Measurements from ENCODE around the gene HID1. TPM values are rescaled to one million over a fixed set of nuclear protein-coding genes. Genes with fewer than 3 reads are reported as not detected.

HID1 gene, protein sequence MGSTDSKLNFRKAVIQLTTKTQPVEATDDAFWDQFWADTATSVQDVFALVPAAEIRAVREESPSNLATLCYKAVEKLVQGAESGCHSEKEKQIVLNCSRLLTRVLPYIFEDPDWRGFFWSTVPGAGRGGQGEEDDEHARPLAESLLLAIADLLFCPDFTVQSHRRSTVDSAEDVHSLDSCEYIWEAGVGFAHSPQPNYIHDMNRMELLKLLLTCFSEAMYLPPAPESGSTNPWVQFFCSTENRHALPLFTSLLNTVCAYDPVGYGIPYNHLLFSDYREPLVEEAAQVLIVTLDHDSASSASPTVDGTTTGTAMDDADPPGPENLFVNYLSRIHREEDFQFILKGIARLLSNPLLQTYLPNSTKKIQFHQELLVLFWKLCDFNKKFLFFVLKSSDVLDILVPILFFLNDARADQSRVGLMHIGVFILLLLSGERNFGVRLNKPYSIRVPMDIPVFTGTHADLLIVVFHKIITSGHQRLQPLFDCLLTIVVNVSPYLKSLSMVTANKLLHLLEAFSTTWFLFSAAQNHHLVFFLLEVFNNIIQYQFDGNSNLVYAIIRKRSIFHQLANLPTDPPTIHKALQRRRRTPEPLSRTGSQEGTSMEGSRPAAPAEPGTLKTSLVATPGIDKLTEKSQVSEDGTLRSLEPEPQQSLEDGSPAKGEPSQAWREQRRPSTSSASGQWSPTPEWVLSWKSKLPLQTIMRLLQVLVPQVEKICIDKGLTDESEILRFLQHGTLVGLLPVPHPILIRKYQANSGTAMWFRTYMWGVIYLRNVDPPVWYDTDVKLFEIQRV
- total RNA-seq = 1 to 10 TPM; 1.7 to 6.3 (median 2.6) TPM

DNA sequence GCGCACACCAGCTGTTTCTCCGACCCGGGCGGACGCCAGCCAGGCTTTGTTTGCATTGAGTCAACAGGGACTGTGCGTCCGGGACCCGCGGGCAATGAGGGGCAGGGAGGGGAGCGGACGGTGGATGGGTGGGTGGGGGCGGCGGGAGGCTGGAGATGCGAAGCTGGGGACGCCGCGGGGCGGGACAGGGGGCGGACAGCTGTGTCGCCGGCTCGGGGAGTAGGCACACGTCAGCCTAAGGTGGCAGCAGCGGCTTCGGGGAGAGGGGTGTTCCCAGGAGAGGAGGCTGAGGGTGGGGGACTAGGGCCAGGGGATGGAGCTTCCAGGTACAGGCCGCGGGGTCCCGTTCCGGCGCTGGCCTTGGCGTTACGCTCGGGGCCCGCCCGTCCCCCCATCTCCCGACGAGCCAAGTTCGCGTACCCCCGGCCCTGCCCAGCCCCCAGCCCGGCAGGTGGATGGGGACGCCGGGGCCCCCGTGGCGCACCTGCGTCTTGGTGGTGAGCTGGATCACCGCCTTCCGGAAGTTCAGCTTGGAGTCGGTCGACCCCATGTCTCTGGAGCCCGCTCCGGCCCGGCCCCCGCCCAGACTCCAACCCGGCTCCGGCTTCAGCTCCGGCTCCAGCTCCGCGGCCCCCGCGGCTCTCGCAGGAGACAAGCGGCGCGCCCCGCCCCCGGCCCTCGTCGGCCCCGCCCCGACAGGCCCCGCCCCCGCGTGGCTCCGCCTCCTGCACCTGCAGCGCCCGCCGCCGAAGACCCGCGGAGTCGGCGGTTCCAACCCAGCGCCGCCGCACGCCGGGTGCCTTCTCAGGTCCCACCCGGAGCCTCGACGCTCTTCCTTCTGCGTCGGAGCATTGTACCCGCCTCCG lies at the start of gene HID1:
Gene HID1 (minus strand): TSS at position 653 of the 866 bp plus-strand sequence. CDS start 103 bp downstream, at position 550.
- Histone ChIP-seq H3K27me3 (peaks cover 0 to 61% (median 1%) of the 10 kb centered on the region in 4 donors), H3K36me3 (no peaks in the 10 kb centered on the region), H3K4me3 (peak within 1 kb of the TSS; percentile 52 to 87 (median 64)), H3K4me1 (peaks cover 17 to 53% (median 22%) of the 10 kb centered on the region in 3 donors), H3K27ac (peak within 1 kb of the TSS; percentile 40 to 78 (median 60)), H3K9me3 (no peaks in the 10 kb centered on the region)
- DNase-seq = no peak
- 1 to 2% methylated on average over 9 to 13 of the region's 95 CpGs for WGBS, 2 donors
- TF ChIP-seq POLR2A (IDR thresholded peaks at IDR 0.05) = peak in 1 of 4 donors; percentile 29
- TF ChIP-seq, protein P1, sequence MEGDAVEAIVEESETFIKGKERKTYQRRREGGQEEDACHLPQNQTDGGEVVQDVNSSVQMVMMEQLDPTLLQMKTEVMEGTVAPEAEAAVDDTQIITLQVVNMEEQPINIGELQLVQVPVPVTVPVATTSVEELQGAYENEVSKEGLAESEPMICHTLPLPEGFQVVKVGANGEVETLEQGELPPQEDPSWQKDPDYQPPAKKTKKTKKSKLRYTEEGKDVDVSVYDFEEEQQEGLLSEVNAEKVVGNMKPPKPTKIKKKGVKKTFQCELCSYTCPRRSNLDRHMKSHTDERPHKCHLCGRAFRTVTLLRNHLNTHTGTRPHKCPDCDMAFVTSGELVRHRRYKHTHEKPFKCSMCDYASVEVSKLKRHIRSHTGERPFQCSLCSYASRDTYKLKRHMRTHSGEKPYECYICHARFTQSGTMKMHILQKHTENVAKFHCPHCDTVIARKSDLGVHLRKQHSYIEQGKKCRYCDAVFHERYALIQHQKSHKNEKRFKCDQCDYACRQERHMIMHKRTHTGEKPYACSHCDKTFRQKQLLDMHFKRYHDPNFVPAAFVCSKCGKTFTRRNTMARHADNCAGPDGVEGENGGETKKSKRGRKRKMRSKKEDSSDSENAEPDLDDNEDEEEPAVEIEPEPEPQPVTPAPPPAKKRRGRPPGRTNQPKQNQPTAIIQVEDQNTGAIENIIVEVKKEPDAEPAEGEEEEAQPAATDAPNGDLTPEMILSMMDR (IDR thresholded peaks at IDR 0.05) = no peak
- intact Hi-C loops (cut with DNase I) = no loop called here

DNA sequence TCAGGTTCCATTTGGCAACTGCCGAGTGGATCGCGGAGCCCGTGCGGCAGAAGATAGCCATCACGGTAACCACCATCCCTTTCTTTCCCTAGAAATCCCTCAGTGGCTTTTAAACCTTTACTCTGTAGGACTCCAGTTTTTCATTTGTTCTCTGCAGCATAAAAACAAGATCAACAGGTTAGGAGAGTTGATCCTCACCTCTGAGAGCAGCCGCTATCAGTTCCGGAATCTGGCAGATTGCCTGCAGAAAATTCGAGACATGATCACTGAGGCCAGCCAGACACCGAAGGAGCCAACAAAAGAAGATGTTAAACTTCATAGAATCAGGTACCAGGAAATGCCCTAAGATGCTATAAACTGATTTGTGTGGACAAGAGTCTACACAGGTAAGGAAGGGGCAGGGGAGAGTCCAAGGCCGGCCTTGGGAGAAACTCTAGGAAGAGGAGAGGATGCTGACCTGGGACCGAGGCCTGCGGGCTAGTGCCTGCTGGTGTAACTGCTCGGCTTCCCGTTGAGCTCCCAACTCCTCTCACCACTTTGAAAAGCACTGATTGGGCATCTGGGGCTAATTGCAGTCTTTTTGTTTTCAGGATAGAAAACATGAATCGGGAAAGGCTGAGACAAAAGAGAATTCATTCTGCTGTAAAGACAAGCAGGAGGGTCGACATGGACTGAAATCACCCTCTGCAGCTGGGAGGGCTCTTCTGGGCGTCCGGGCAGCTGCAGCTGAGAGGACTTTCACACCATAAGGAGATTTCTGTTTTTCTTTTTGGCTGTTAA lies 48.0 kb upstream of the HID1 start:
- TF ChIP-seq POLR2A (IDR thresholded peaks at IDR 0.05) = no peak
- TF ChIP-seq, protein P1 (IDR thresholded peaks at IDR 0.05) = no peak
- intact Hi-C loops (cut with DNase I) = no loop called here
- Histone ChIP-seq H3K36me3 (peaks cover 8 to 76% (median 21%) of the 10 kb centered on the region in 3 donors), H3K27ac (no peak overlapping the region), H3K27me3 (no peaks in the 10 kb centered on the region), H3K4me3 (no peak overlapping the region), H3K4me1 (peaks cover 0 to 17% (median under 1%) of the 10 kb centered on the region in 3 donors), H3K9me3 (no peaks in the 10 kb centered on the region)
- 87 to 90% methylated on average over 18 to 19 of the region's 19 CpGs for WGBS, 2 donors
- no peak for DNase-seq

DNA sequence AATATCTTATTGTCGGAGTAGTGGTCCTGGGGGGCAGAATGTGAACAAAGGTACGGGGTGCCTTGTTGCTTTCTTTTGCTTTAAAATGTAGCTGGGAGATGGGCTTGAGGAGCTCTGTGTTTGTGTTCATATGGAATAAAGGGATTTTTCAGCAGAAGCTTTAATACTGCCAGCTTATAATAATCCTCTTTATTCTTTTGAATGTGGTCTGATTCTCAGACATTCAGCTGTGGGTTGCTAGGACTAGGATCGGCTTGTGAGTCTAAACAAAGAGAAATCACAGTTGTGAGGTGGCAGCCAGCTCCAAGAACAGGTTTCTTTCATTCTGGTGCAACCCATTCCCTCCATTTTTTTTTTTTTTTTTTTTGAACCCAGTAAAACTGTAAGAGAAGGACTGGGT lies 47.2 kb upstream of the HID1 start:
- WGBS, 2 donors = 86 to 89% methylated on average over 3 of the region's 3 CpGs
- DNase-seq = no peak
- no peak overlapping the region for H3K4me3 ChIP-seq
- intact Hi-C loops (cut with DNase I) = no loop called here
- H3K36me3 ChIP-seq = peaks cover 8 to 76% (median 21%) of the 10 kb centered on the region in 3 donors
- no peak for TF ChIP-seq POLR2A (IDR thresholded peaks at IDR 0.05)
- TF ChIP-seq, protein P1 (IDR thresholded peaks at IDR 0.05) = no peak
- no peak overlapping the region for H3K27ac ChIP-seq
- H3K4me1 ChIP-seq = peaks cover 0 to 17% (median 0%) of the 10 kb centered on the region in 3 donors
- H3K27me3 ChIP-seq = no peaks in the 10 kb centered on the region
- H3K9me3 ChIP-seq = no peaks in the 10 kb centered on the region

- 86 to 90% methylated on average over 5 of the region's 5 CpGs for WGBS, 2 donors
- DNase-seq = no peak
- Histone ChIP-seq H3K4me1 (peaks cover 0 to 21% (median 0%) of the 10 kb centered on the region in 3 donors), H3K27me3 (no peaks in the 10 kb centered on the region), H3K9me3 (no peaks in the 10 kb centered on the region), H3K36me3 (peaks cover 8 to 76% (median 21%) of the 10 kb centered on the region in 3 donors), H3K4me3 (no peak overlapping the region), H3K27ac (no peak overlapping the region)
- TF ChIP-seq, protein P1 (IDR thresholded peaks at IDR 0.05) = no peak
- TF ChIP-seq POLR2A (IDR thresholded peaks at IDR 0.05) = no peak
- intact Hi-C loops (cut with DNase I) = no loop called here
Observed at GRCh38 chr17:75019146-75019545, 46.6 kb upstream of the HID1 start.
